ENCODE data around the gene GJA4.
A peak's percentile ranks its signal among the peaks of the same experiment; 100 is the strongest.
"Not testable (repeated sequence)": the region's sequence is repeated elsewhere in the genome, so short reads cannot be mapped to it uniquely, and the experiment has no call there.

GJA4 gene

GRCh38 chr1:34792424-34792823 is 375 bp upstream of the GJA4 start:
- no peak for DNase-seq

- DNase-seq = no peak
Observed at GRCh38 chr1:34794001-34794789, 1.4 kb downstream of the GJA4 start.

GRCh38 chr1:34794790-34795180 is 2.0 kb downstream of the GJA4 start:
- no peak for DNase-seq

GRCh38 chr1:34795916-34796315 is 3.1 kb downstream of the GJA4 start:
- no peak for DNase-seq

- no peak for DNase-seq
Observed at GRCh38 chr1:34796990-34797389, 4.2 kb downstream of the GJA4 start.

GRCh38 chr1:34800214-34800613 is 7.4 kb downstream of the GJA4 start:
- DNase-seq = peak; percentile 20

- DNase-seq = no peak
Observed at GRCh38 chr1:34803770-34804169, 11.0 kb downstream of the GJA4 start.

- DNase-seq = no peak
Observed at GRCh38 chr1:34806396-34806795, 13.6 kb downstream of the GJA4 start.

- DNase-seq = no peak
Observed at GRCh38 chr1:34808051-34808810, 15.4 kb downstream of the GJA4 start.

GRCh38 chr1:34810781-34811180 is 18.0 kb downstream of the GJA4 start:
- DNase-seq = not testable (repeated sequence)

GRCh38 chr1:34816332-34816731 is 23.5 kb downstream of the GJA4 start:
- DNase-seq = no peak

GRCh38 chr1:34816778-34817177 is 24.0 kb downstream of the GJA4 start:
- no peak for DNase-seq

- not testable (repeated sequence) for DNase-seq
Observed at GRCh38 chr1:34818862-34819261, 26.1 kb downstream of the GJA4 start.

- DNase-seq = no peak
Observed at GRCh38 chr1:34822202-34822601, 29.4 kb downstream of the GJA4 start.

- no peak for DNase-seq
Observed at GRCh38 chr1:34824817-34825454, 32.1 kb downstream of the GJA4 start.

- DNase-seq = no peak
Observed at GRCh38 chr1:34825455-34826091, 32.8 kb downstream of the GJA4 start.

- DNase-seq = no peak
Observed at GRCh38 chr1:34827341-34827941, 34.6 kb downstream of the GJA4 start.

GRCh38 chr1:34828611-34829010 is 35.8 kb downstream of the GJA4 start:
- no peak for DNase-seq

GRCh38 chr1:34829250-34829649 is 36.5 kb downstream of the GJA4 start:
- DNase-seq = no peak

GRCh38 chr1:34831721-34832246 is 39.0 kb downstream of the GJA4 start:
- no peak for DNase-seq

GRCh38 chr1:34833711-34834110 is 40.9 kb downstream of the GJA4 start:
- no peak for DNase-seq

GRCh38 chr1:34839526-34840305 is 46.9 kb downstream of the GJA4 start:
- no peak for DNase-seq
